Effector CD8-positive, alpha-beta T cell (primary cell): Measurements from ENCODE around the gene PTPRN2.

Experiments
- DNase-seq: peaks from one replicate; lab custom pipeline; 2025; lab: John Stamatoyannopoulos, UW

PTPRN2 gene

GRCh38 chr7:157757776-157758467, 829.7 kb downstream of the PTPRN2 start:
- DNase-seq: no peak

- no peak for DNase-seq
These were observed 830.4 kb downstream of the PTPRN2 start for GRCh38 chr7:157757211-157757610.

GRCh38 chr7:157755741-157756140, 831.9 kb downstream of the PTPRN2 start:
- DNase-seq: no peak

GRCh38 chr7:157754416-157754790, 833.2 kb downstream of the PTPRN2 start:
- no peak for DNase-seq

- DNase-seq: no peak
These were observed 833.8 kb downstream of the PTPRN2 start for GRCh38 chr7:157753713-157754415.

GRCh38 chr7:157752832-157753291, 834.8 kb downstream of the PTPRN2 start:
- no peak for DNase-seq

GRCh38 chr7:157751951-157752673, 835.5 kb downstream of the PTPRN2 start:
- no peak for DNase-seq

GRCh38 chr7:157751406-157751805, 836.2 kb downstream of the PTPRN2 start:
- DNase-seq: no peak

- no peak for DNase-seq
These were observed 837.3 kb downstream of the PTPRN2 start for GRCh38 chr7:157750291-157750690.

GRCh38 chr7:157745721-157746709, 841.6 kb downstream of the PTPRN2 start:
- DNase-seq: no peak

GRCh38 chr7:157744786-157745601, 842.6 kb downstream of the PTPRN2 start:
- DNase-seq: no peak

- no peak for DNase-seq
These were observed 843.7 kb downstream of the PTPRN2 start for GRCh38 chr7:157743781-157744525.

- DNase-seq: no peak
These were observed 847.3 kb downstream of the PTPRN2 start for GRCh38 chr7:157740251-157740798.

- no peak for DNase-seq
These were observed 848.0 kb downstream of the PTPRN2 start for GRCh38 chr7:157739650-157740049.

- no peak for DNase-seq
These were observed 848.6 kb downstream of the PTPRN2 start for GRCh38 chr7:157739031-157739430.

- DNase-seq: no peak
These were observed 849.6 kb downstream of the PTPRN2 start for GRCh38 chr7:157738066-157738460.

- DNase-seq: no peak
These were observed 850.2 kb downstream of the PTPRN2 start for GRCh38 chr7:157737151-157738065.

GRCh38 chr7:157736341-157736740, 851.3 kb downstream of the PTPRN2 start:
- no peak for DNase-seq

- DNase-seq: no peak
These were observed 851.8 kb downstream of the PTPRN2 start for GRCh38 chr7:157735826-157736225.
